Measurements from ENCODE around the gene WDR1. TPM values are rescaled to one million over a fixed set of nuclear protein-coding genes. Genes with fewer than 3 reads are reported as not detected.

The WDR1 gene
- total RNA-seq, 1 experiment from 2014 or later: 199 TPM

DNA sequence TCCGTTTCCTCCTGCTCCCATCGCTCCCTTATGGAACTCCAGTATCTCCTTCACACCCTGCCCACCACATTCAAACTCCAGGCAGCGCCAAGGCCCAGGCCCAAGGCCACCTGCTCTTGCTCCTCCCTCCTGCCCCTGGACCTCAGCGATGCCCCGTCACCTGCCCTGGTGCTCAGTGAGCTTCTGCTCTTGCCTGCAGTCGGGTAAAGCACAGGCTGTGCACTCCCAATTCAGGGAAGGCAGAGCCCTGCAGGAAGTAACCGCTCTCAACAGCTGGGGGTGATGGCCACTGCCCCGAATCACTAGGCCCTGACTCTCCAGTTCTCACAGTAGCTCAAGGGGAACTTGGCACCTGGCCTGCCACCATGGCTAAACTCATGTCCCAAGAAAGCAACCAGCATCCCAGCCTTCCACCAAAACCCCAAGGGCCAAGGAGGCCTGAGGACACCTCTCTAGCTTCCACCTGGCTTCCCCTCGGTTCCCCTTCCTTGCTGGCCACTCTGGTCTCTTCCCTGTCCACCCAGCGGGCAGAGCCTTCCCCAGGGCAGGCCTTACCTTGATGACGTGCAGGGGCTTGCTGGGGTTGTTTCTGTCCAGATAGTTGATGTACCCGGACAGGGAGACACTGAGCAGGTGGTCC lies 29.3 kb downstream of the WDR1 start:
- TF ChIP-seq, protein P1, sequence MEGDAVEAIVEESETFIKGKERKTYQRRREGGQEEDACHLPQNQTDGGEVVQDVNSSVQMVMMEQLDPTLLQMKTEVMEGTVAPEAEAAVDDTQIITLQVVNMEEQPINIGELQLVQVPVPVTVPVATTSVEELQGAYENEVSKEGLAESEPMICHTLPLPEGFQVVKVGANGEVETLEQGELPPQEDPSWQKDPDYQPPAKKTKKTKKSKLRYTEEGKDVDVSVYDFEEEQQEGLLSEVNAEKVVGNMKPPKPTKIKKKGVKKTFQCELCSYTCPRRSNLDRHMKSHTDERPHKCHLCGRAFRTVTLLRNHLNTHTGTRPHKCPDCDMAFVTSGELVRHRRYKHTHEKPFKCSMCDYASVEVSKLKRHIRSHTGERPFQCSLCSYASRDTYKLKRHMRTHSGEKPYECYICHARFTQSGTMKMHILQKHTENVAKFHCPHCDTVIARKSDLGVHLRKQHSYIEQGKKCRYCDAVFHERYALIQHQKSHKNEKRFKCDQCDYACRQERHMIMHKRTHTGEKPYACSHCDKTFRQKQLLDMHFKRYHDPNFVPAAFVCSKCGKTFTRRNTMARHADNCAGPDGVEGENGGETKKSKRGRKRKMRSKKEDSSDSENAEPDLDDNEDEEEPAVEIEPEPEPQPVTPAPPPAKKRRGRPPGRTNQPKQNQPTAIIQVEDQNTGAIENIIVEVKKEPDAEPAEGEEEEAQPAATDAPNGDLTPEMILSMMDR (IDR thresholded peaks at IDR 0.05; ENCODE audit: unreplicated experiment): no peak
- Mint-ChIP-seq H3K36me3 (ENCODE audit: insufficient read depth, unreplicated experiment) (peaks cover 36% of the 10 kb centered on the region), H3K4me3 (ENCODE audit: low read depth, unreplicated experiment) (no peak overlapping the region), H3K27me3 (ENCODE audit: unreplicated experiment) (no peaks in the 10 kb centered on the region), H3K9me3 (ENCODE audit: low read depth, unreplicated experiment) (no peaks in the 10 kb centered on the region), H3K4me1 (ENCODE audit: low read depth, unreplicated experiment) (no peaks in the 10 kb centered on the region), H3K27ac (ENCODE audit: unreplicated experiment) (no peak overlapping the region)
- intact Hi-C loops (cut with micrococcal nuclease; ENCODE audit: unreplicated experiment): no loop called here
- CTCF ChIA-PET: no interaction called here
- no peak for DNase-seq
- no TSS peak for BruUV-seq (replicated peaks)

DNA sequence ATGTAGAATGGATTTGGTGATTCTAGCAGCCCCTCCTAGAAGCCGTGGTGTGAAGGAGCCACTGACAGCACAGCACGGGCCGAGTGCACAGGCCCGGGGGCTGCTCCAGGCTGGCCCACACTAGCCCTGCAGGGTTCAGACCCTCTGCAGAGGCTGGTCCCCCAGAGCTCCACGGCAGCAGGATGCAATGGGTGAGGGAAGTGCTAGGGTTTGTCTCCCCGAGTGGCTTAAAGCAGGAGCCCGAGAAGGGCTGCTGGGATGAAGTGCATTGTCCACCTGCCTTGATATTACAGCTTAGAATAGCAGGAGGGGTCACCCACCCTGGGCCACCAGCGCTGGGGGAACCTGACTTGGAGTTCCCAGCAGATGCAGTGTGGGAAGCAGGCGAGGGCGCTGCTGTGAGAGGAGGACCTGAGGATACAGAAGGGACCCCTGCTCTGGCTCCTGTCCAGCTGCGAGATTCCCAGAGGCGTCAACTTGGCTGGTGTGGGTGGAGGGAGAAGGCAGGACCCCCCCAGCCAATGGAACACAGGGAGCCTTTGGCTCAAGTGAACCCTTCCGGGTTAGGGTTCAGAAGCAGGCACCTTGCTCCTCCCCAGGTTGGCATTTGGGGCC lies 30.0 kb downstream of the WDR1 start:
- CTCF ChIA-PET: no interaction called here
- no peak overlapping the region for H3K27ac Mint-ChIP-seq (ENCODE audit: unreplicated experiment)

DNA sequence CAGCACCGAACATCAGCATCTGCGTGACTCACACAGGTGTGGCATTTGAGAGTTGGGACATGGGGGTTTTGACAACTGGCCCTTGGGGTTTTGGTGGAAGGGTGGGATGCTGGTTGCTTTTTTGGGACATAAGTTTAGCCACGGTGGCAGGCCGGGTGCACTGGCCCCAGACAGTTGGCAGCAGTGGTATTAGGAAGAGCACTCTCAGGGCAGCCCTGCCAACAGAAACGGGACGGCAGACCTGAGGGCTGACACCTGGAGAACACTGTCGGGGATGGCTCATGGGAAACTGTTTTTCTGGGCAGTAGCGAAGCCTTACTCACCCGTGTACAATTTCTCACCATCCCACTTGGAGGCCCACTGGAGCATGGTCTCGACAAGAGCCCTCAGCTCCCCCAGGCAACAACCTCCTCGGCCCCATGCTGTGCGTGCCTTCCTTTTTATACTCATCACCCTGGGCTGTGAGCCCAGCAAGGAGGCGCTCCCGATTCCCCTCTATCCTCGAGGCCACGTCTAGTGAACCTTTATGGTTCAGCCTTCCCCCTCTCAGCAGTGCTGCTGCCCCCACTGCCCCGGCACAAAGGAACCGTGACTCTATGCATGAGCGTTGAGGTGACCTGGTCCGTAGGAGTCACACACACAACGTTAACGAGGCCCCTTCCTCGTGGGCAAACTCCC lies 30.6 kb downstream of the WDR1 start:
- intact Hi-C loops (cut with micrococcal nuclease; ENCODE audit: unreplicated experiment): no loop called here
- H3K4me3 Mint-ChIP-seq (ENCODE audit: low read depth, unreplicated experiment): no peak overlapping the region
- TF ChIP-seq, protein P1 (IDR thresholded peaks at IDR 0.05; ENCODE audit: unreplicated experiment): no peak
- no peaks in the 10 kb centered on the region for H3K27me3 Mint-ChIP-seq (ENCODE audit: unreplicated experiment)
- H3K9me3 Mint-ChIP-seq (ENCODE audit: low read depth, unreplicated experiment): no peaks in the 10 kb centered on the region
- no peak for DNase-seq
- BruUV-seq (replicated peaks): no TSS peak
- no peak overlapping the region for H3K27ac Mint-ChIP-seq (ENCODE audit: unreplicated experiment)
- H3K4me1 Mint-ChIP-seq (ENCODE audit: low read depth, unreplicated experiment): no peaks in the 10 kb centered on the region
- peaks cover 39% of the 10 kb centered on the region for H3K36me3 Mint-ChIP-seq (ENCODE audit: insufficient read depth, unreplicated experiment)
- CTCF ChIA-PET: no interaction called here

More for the DNA sequence above, 30.0 kb downstream of the WDR1 start:
- H3K27me3 Mint-ChIP-seq (ENCODE audit: unreplicated experiment): no peaks in the 10 kb centered on the region
- no peaks in the 10 kb centered on the region for H3K9me3 Mint-ChIP-seq (ENCODE audit: low read depth, unreplicated experiment)
- H3K4me3 Mint-ChIP-seq (ENCODE audit: low read depth, unreplicated experiment): no peak overlapping the region
- no peaks in the 10 kb centered on the region for H3K4me1 Mint-ChIP-seq (ENCODE audit: low read depth, unreplicated experiment)
- intact Hi-C loops (cut with micrococcal nuclease; ENCODE audit: unreplicated experiment): no loop called here
- TF ChIP-seq, protein P1 (IDR thresholded peaks at IDR 0.05; ENCODE audit: unreplicated experiment): no peak
- peaks cover 39% of the 10 kb centered on the region for H3K36me3 Mint-ChIP-seq (ENCODE audit: insufficient read depth, unreplicated experiment)
- no peak for DNase-seq
- BruUV-seq (replicated peaks): no TSS peak

DNA sequence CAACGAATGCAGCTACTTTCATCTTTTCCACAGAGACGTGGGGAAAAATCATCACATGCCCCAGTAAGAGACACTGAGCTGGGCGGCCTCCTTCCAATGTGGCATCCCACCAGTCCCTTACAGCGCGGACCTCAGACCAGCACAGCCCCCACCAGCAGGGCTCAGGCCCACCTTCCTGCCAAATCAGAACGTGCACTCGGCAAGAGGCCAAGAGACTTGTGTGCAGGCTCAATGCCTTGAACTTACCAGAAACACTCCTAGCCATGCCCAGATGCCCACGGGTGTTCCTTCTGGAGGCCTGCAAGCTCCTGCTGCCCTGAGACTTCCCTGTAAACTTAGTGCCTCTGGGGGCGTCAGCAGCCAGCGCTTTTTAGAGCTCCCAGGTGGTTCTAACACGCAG lies 31.2 kb downstream of the WDR1 start:
- H3K9me3 Mint-ChIP-seq (ENCODE audit: low read depth, unreplicated experiment): no peaks in the 10 kb centered on the region
- H3K27ac Mint-ChIP-seq (ENCODE audit: unreplicated experiment): no peak overlapping the region
- TF ChIP-seq, protein P1 (IDR thresholded peaks at IDR 0.05; ENCODE audit: unreplicated experiment): no peak
- no peaks in the 10 kb centered on the region for H3K4me1 Mint-ChIP-seq (ENCODE audit: low read depth, unreplicated experiment)
- H3K4me3 Mint-ChIP-seq (ENCODE audit: low read depth, unreplicated experiment): no peak overlapping the region
- H3K36me3 Mint-ChIP-seq (ENCODE audit: insufficient read depth, unreplicated experiment): peaks cover 39% of the 10 kb centered on the region
- intact Hi-C loops (cut with micrococcal nuclease; ENCODE audit: unreplicated experiment): no loop called here
- DNase-seq: no peak
- BruUV-seq (replicated peaks): no TSS peak
- no peaks in the 10 kb centered on the region for H3K27me3 Mint-ChIP-seq (ENCODE audit: unreplicated experiment)
- CTCF ChIA-PET: no interaction called here

All from Calu3 (cell line).